Measurements from ENCODE around the gene GALNT10.

DNA sequence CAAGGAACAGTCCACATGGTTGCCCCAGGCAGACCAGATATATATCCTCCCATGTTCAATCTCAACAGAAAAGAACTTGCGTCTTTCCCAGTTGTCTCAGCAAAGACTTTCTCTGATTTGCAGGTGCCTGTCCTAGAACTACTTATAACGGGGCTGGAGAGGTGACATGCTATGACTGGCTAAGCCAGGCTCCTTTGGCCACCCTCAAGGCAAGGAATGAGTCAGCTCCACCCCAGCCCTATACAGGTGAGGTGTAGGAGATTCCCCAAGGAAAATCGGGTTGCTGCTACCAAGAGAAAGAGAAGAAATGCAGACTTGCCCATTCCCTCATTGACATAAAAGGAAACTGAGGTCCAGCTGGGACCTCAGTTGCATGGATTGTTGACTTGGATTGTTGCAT, 127.4 kb downstream of the GALNT10 start:
- TF ChIP-seq POLR2A (IDR thresholded peaks at IDR 0.05): no peak
- TF ChIP-seq, protein P1, sequence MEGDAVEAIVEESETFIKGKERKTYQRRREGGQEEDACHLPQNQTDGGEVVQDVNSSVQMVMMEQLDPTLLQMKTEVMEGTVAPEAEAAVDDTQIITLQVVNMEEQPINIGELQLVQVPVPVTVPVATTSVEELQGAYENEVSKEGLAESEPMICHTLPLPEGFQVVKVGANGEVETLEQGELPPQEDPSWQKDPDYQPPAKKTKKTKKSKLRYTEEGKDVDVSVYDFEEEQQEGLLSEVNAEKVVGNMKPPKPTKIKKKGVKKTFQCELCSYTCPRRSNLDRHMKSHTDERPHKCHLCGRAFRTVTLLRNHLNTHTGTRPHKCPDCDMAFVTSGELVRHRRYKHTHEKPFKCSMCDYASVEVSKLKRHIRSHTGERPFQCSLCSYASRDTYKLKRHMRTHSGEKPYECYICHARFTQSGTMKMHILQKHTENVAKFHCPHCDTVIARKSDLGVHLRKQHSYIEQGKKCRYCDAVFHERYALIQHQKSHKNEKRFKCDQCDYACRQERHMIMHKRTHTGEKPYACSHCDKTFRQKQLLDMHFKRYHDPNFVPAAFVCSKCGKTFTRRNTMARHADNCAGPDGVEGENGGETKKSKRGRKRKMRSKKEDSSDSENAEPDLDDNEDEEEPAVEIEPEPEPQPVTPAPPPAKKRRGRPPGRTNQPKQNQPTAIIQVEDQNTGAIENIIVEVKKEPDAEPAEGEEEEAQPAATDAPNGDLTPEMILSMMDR (IDR thresholded peaks at IDR 0.05 in 8 of 11, conservative IDR thresholded peaks at IDR 0.05 in 3 of 11): no peak

All from spleen (tissue), 7 donors.